Measurements from ENCODE around the gene LAMC3. TPM values are rescaled to one million over a fixed set of nuclear protein-coding genes. Genes with fewer than 3 reads are reported as not detected.

LAMC3 gene
- total RNA-seq (ENCODE audit: unreplicated experiment): 30.1 TPM
- long read RNA-seq, full-length matches to known transcripts: 1 of 9 reads
- long read RNA-seq, partial matches to known transcripts: 3 of 9 reads
- long read RNA-seq, other reads (novel, unspliced or antisense): 5 of 9 reads

GRCh38 chr9:131008909-131009618 is at the start of gene LAMC3:
LAMC3 (plus strand) TSS chr9:131009174; CDS start chr9:131009215, 41 bp downstream.
- DNase-seq (ENCODE audit: low spot score): peak; percentile 57
- Mint-ChIP-seq H3K9me3 (ENCODE audit: unreplicated experiment) (no peaks in the 10 kb centered on the region), H3K27me3 (ENCODE audit: unreplicated experiment) (peaks cover 3% of the 10 kb centered on the region)

DNA sequence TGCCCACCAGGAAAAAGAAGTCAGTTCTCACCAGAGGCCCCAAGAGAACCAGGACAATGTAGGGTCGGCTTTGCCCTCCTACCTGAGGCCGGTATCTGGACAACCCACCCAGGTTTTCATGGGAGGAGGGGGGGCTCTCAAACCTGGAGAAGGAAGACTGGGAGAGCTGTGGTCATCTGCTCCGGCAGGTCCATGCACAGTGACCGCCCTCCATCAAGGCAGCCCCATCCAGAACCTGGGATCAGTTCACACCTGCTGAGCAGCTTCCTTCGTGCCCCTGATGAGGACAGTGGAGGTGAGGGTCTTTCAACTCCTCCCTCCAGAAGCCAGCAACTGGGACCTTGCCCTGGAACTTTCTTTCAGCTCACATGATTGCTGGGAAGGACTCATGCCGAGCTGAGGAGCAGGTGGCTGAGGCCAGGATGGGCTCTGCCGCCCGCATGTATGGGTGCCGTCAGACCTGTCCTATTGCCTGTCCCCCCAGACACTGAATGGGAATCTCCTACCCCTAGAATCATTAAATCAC is 49.1 kb upstream of the LAMC3 start:
- TF ChIP-seq, protein P1, sequence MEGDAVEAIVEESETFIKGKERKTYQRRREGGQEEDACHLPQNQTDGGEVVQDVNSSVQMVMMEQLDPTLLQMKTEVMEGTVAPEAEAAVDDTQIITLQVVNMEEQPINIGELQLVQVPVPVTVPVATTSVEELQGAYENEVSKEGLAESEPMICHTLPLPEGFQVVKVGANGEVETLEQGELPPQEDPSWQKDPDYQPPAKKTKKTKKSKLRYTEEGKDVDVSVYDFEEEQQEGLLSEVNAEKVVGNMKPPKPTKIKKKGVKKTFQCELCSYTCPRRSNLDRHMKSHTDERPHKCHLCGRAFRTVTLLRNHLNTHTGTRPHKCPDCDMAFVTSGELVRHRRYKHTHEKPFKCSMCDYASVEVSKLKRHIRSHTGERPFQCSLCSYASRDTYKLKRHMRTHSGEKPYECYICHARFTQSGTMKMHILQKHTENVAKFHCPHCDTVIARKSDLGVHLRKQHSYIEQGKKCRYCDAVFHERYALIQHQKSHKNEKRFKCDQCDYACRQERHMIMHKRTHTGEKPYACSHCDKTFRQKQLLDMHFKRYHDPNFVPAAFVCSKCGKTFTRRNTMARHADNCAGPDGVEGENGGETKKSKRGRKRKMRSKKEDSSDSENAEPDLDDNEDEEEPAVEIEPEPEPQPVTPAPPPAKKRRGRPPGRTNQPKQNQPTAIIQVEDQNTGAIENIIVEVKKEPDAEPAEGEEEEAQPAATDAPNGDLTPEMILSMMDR (IDR thresholded peaks at IDR 0.05; ENCODE audit: unreplicated experiment): no peak
- Mint-ChIP-seq H3K27ac (ENCODE audit: unreplicated experiment) (no peak overlapping the region), H3K36me3 (ENCODE audit: low read depth, unreplicated experiment) (peaks cover 4% of the 10 kb centered on the region), H3K4me3 (ENCODE audit: unreplicated experiment) (no peak overlapping the region), H3K9me3 (ENCODE audit: unreplicated experiment) (peaks cover 5% of the 10 kb centered on the region), H3K27me3 (ENCODE audit: unreplicated experiment) (peaks cover 9% of the 10 kb centered on the region), H3K4me1 (ENCODE audit: unreplicated experiment) (no peaks in the 10 kb centered on the region)
- no peak for DNase-seq (ENCODE audit: low spot score)

More at GRCh38 chr9:131008909-131009618, at the start of gene LAMC3:
- Mint-ChIP-seq H3K36me3 (ENCODE audit: low read depth, unreplicated experiment) (peaks cover 1% of the 10 kb centered on the region), H3K4me3 (ENCODE audit: unreplicated experiment) (no peak within 1 kb of the TSS), H3K4me1 (ENCODE audit: unreplicated experiment) (peaks cover 19% of the 10 kb centered on the region), H3K27ac (ENCODE audit: unreplicated experiment) (no peak within 1 kb of the TSS)
- TF ChIP-seq, protein P1 (IDR thresholded peaks at IDR 0.05; ENCODE audit: unreplicated experiment): peak; percentile 65

GRCh38 chr9:130960522-130961378 is 48.2 kb upstream of the LAMC3 start:
- TF ChIP-seq, protein P1 (IDR thresholded peaks at IDR 0.05; ENCODE audit: unreplicated experiment): no peak
- Mint-ChIP-seq H3K27me3 (ENCODE audit: unreplicated experiment) (peaks cover 6% of the 10 kb centered on the region), H3K9me3 (ENCODE audit: unreplicated experiment) (peaks cover 5% of the 10 kb centered on the region), H3K4me1 (ENCODE audit: unreplicated experiment) (no peaks in the 10 kb centered on the region), H3K36me3 (ENCODE audit: low read depth, unreplicated experiment) (peaks cover 4% of the 10 kb centered on the region), H3K27ac (ENCODE audit: unreplicated experiment) (no peak overlapping the region), H3K4me3 (ENCODE audit: unreplicated experiment) (no peak overlapping the region)
- no peak for DNase-seq (ENCODE audit: low spot score)

DNA sequence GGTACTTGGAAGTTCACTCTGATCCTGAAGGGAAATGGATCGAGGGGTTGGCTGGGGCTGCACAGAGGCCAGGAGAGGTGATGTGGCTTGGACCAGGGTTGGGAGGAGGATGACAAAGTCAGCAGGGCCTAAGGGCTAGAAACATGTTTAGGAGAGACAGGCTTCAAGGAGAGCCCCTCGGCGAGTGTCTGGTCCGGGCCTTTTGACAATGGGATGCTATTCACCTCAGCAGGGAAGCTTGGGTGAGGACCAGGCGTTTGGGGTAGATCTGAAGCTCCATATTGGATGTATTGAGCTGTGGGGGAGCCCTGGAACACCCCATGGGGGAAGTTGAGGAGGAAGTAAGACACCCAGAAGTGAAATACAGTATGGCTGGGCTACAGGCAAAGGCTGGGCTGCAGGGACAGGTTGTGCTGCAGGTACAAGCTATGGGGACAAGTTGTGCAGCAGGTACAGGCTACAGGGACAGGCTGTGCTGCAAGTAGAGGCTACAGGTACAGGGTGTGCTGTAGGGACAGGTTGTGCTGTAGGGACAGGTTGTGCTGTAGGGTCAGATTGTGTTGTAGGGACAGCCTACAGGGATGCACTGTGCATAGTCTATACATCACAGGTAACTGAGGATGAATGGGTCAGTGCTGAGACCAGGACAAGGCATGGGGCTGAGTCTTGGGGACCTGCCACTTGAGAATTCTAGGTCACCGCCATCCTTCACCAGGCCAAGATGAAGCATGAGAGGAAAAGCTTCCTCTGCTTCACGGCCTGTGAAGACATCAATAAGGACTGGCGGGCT is 47.3 kb upstream of the LAMC3 start:
- no peak overlapping the region for H3K27ac Mint-ChIP-seq (ENCODE audit: unreplicated experiment)

More for the DNA sequence above, 47.3 kb upstream of the LAMC3 start:
- Mint-ChIP-seq H3K4me1 (ENCODE audit: unreplicated experiment) (no peaks in the 10 kb centered on the region), H3K9me3 (ENCODE audit: unreplicated experiment) (peaks cover 5% of the 10 kb centered on the region), H3K36me3 (ENCODE audit: low read depth, unreplicated experiment) (peaks cover 4% of the 10 kb centered on the region), H3K4me3 (ENCODE audit: unreplicated experiment) (peak overlapping the region; percentile 51), H3K27me3 (ENCODE audit: unreplicated experiment) (peaks cover 4% of the 10 kb centered on the region)
- DNase-seq (ENCODE audit: low spot score): no peak
- TF ChIP-seq, protein P1 (IDR thresholded peaks at IDR 0.05; ENCODE audit: unreplicated experiment): no peak
